OCI-LY3 (cell line): ENCODE results near the gene DIP2C.

ENCODE experiments used
- EZH2phosphoT487 ChIP-seq: fragments of 200-600 bp; shearing (Covaris generic); IDR thresholded peaks from 2 replicates; pipeline ENCODE4 v1.6.1; 2018; ENCODE audit warnings: antibody characterized with exemption, mixed run types, low read depth
- TF ChIP-seq, protein P1 (sequence below): fragments of 200-600, 300-600 bp; sonication (generic); IDR thresholded peaks from 2 replicates; pipeline ENCODE4 v1.5.1; 2014; ENCODE audit warnings: antibody characterized with exemption, low read length, low read depth

DNA sequence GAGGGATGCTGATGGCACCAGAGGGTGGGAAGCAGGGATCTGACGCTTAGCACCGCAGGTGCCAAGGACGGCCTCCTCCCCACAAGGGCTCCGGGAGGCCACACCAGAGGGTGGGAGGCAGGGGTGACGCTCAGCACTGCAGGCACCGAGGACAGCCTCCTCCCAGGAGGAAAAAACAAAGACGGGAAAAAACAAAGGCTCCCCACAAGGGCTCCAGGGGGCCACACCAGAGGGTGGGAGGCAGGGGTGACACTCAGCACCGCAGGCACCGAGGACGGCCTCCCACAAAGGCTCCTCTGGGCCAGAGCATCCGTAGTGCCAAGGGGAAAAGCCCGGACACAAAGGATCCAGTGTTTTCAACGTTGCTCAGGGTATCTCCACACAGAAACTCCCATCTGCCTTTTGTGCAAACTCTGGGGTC lies 25.6 kb downstream of the DIP2C start:
- TF ChIP-seq, protein P1, sequence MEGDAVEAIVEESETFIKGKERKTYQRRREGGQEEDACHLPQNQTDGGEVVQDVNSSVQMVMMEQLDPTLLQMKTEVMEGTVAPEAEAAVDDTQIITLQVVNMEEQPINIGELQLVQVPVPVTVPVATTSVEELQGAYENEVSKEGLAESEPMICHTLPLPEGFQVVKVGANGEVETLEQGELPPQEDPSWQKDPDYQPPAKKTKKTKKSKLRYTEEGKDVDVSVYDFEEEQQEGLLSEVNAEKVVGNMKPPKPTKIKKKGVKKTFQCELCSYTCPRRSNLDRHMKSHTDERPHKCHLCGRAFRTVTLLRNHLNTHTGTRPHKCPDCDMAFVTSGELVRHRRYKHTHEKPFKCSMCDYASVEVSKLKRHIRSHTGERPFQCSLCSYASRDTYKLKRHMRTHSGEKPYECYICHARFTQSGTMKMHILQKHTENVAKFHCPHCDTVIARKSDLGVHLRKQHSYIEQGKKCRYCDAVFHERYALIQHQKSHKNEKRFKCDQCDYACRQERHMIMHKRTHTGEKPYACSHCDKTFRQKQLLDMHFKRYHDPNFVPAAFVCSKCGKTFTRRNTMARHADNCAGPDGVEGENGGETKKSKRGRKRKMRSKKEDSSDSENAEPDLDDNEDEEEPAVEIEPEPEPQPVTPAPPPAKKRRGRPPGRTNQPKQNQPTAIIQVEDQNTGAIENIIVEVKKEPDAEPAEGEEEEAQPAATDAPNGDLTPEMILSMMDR: no peak
- TF ChIP-seq EZH2phosphoT487: no peak
